Fibroblast of pulmonary artery (primary cell): ENCODE measurements around the gene KCTD17.

Source experiments
- DNase-seq: peaks from one replicate; pipeline ENCODE4 v3.0.0-alpha.2; 2010; ENCODE audit warnings: low read depth
- H3K4me3 ChIP-seq: replicated peaks from 2 replicates; pipeline ENCODE4 v1.5.1; 2011; ENCODE audit warnings: low read depth, mild to moderate bottlenecking, control low read depth, low read length, moderate library complexity
- CTCF ChIP-seq: IDR thresholded peaks from 2 replicates; pipeline ENCODE4 v1.5.1; 2011; ENCODE audit warnings: mild to moderate bottlenecking, control low read depth, low read length, inconsistent platforms; ENCODE audit errors: missing control alignments

KCTD17 gene

DNA sequence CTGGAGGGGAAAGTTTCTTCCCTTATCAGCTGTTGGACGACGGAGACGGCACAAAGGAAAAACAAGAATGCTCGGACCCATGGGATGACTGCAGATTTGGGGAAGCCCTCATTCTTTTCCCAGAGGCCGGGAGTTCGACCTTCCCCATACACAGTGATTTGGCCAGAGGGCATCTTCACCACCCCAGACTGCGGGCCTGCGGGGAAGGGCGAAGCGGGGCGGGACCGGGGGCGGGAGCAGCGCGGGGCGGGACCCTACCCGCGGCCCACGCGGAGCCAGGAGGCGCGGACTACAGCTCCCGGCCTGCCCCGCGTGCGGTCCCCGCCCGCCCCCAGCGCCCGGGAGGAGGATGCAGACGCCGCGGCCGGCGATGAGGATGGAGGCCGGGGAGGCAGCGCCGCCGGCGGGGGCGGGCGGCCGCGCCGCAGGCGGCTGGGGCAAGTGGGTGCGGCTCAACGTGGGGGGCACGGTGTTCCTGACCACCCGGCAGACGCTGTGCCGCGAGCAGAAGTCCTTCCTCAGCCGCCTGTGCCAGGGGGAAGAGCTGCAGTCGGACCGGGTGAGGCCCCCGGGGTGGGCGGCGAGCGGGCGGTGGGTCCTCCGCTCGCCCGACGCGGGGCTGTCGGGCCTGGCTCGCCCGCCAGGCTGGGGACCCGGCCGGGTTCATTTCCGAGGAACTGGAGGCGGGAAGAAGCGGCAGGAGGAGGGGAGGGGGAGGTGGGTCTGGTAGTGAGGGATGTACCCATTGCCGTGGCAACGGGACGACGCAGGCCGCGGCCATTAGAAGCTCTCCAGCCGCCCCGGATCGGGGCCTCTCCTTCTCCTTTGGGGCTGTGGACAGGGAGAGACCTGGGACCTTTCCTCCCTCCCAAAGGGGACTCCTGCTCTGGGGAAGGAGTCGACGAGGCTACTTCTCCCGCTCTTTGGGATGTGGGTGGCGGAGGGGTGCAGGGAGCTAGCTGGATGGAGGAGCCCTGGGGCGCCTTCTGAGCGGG is at the start of gene KCTD17:
Gene KCTD17 (plus strand): TSS at position 352 of the 995 bp plus-strand sequence. CDS start 19 bp downstream, at position 371.
- no peak for TF ChIP-seq CTCF
- peak within 1 kb of the TSS; percentile 60 for H3K4me3 ChIP-seq
- peak; percentile 69 for DNase-seq

DNA sequence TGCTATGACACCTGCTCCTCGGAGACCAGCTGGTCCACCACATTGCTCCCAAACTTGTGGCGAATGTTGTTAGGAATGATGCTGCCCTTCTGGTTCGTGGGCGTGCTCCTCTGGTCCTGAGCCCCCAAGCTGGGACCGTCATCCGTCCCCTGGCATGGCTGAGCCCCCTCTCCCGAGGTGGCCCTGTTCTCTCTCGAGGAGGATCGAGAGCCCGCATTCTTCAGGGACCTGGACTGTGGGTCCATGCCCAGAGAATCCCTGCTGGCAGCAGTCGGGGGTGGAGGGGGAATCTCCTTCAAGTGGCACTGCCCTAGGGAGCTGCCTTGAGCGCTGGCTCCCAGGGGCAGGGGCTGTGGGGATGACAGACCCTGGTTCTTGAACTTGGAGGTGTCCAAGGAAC is 49.7 kb upstream of the KCTD17 start:
- DNase-seq: no peak
- H3K4me3 ChIP-seq: no peak overlapping the region
- TF ChIP-seq CTCF: no peak

GRCh38 chr22:37002633-37003032 is 48.9 kb upstream of the KCTD17 start:
- TF ChIP-seq CTCF: no peak
- DNase-seq: no peak
- no peak overlapping the region for H3K4me3 ChIP-seq

GRCh38 chr22:37007651-37008050 is 43.9 kb upstream of the KCTD17 start:
- H3K4me3 ChIP-seq: no peak overlapping the region
- DNase-seq: peak; percentile 35
- no peak for TF ChIP-seq CTCF

GRCh38 chr22:37008365-37008764 is 43.2 kb upstream of the KCTD17 start:
- DNase-seq: no peak
- TF ChIP-seq CTCF: no peak
- no peak overlapping the region for H3K4me3 ChIP-seq

- no peak for DNase-seq
- TF ChIP-seq CTCF: no peak
- no peak overlapping the region for H3K4me3 ChIP-seq
Measured at GRCh38 chr22:37009490-37009889, 42.1 kb upstream of the KCTD17 start.
